Measurements from ENCODE around the gene SELENOO.

SELENOO gene

GRCh38 chr22:50173311-50173982 is 27.4 kb upstream of the SELENOO start:
- no peak for DNase-seq (ENCODE audit: low read depth in 2 of 2)

- DNase-seq (ENCODE audit: low read depth in 2 of 2): no peak
These were observed 26.8 kb upstream of the SELENOO start for GRCh38 chr22:50173983-50174355.

GRCh38 chr22:50174382-50175190 is 26.2 kb upstream of the SELENOO start:
- DNase-seq (ENCODE audit: low read depth in 2 of 2): no peak

DNA sequence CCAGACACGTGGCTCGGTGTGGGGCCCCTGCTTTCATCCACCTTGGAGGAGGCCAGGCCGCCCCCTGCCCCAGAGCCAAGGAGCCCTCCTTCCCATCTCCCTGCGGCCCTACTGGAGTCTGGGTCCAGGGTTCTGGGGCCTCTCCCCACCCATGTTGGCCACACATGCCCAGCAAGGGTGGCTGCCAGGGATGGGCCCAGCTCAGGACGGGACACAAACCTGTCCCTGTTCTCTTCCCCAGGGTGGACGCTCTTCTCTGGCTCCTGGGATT is 25.7 kb upstream of the SELENOO start:
- DNase-seq (ENCODE audit: low read depth in 2 of 2): no peak

GRCh38 chr22:50175921-50176849 is 24.6 kb upstream of the SELENOO start:
- no peak for DNase-seq (ENCODE audit: low read depth in 2 of 2)

DNA sequence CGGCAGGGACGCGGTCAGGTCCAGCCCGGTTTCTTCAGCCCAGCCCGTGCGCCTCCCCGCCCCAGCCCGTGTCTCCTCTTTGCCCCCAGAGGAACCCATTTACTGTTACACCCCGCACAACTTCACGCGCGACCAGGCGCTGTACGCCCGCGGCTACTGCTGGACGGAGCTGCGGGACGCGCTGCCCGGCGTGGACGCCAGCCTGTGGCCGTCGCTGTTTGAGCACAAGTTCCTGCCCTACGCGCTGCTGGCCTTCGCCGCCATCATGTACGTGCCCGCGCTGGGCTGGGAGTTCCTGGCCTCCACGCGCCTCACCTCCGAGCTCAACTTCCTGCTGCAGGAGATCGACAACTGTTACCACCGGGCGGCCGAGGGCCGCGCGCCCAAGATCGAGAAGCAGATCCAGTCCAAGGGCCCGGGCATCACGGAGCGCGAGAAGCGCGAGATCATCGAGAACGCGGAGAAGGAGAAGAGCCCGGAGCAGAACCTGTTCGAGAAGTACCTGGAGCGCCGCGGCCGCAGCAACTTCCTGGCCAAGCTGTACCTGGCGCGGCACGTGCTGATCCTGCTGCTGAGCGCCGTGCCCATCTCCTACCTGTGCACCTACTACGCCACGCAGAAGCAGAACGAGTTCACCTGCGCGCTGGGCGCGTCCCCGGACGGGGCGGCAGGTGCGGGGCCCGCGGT is 23.8 kb upstream of the SELENOO start:
- DNase-seq (ENCODE audit: low read depth in 2 of 2): no peak

DNA sequence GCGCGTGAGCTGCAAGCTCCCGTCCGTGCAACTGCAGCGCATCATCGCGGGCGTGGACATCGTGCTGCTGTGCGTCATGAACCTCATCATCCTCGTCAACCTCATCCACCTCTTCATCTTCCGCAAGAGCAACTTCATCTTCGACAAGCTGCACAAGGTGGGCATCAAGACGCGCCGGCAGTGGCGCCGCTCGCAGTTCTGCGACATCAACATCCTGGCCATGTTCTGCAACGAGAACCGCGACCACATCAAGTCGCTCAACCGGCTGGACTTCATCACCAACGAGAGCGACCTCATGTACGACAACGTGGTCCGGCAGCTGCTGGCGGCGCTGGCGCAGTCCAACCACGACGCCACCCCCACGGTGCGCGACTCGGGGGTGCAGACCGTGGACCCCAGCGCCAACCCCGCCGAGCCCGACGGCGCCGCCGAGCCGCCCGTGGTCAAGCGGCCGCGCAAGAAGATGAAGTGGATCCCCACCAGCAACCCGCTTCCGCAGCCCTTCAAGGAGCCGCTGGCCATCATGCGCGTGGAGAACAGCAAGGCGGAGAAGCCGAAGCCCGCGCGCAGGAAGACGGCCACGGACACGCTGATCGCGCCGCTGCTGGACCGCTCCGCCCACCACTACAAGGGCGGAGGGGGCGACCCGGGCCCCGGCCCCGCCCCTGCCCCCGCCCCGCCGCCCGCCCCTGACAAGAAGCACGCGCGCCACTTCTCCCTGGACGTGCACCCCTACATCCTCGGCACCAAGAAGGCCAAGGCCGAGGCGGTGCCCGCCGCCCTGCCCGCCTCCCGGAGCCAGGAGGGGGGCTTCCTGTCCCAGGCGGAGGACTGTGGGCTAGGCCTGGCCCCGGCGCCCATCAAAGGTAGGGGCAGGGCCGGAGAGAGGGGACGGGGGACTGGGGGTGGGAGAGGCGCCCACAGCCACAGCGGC is 23.0 kb upstream of the SELENOO start:
- no peak for DNase-seq (ENCODE audit: low read depth in 2 of 2)

DNA sequence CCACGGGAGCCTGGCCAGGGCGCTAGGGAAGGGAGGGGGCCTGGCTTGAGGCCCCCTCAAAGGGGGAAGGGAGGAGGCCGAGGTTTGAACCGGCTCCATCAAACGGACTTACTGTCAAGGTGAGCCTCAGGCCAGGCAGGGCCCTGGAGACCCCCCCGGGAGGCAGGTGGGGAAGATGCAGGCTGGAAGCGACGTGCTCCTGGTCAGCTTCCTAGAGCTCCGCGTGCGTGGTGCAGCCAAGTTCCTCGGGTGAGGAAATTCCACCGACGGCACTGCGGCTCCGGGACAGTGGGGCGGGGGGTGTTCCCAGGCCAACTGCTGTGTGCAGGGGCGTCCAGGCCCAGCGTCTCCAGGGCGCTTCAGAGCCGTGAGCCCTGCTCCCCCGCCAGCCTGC is 22.3 kb upstream of the SELENOO start:
- no peak for DNase-seq (ENCODE audit: low read depth in 2 of 2)

GRCh38 chr22:50178871-50179869 is 21.6 kb upstream of the SELENOO start:
- DNase-seq (ENCODE audit: low read depth in 2 of 2): no peak

DNA sequence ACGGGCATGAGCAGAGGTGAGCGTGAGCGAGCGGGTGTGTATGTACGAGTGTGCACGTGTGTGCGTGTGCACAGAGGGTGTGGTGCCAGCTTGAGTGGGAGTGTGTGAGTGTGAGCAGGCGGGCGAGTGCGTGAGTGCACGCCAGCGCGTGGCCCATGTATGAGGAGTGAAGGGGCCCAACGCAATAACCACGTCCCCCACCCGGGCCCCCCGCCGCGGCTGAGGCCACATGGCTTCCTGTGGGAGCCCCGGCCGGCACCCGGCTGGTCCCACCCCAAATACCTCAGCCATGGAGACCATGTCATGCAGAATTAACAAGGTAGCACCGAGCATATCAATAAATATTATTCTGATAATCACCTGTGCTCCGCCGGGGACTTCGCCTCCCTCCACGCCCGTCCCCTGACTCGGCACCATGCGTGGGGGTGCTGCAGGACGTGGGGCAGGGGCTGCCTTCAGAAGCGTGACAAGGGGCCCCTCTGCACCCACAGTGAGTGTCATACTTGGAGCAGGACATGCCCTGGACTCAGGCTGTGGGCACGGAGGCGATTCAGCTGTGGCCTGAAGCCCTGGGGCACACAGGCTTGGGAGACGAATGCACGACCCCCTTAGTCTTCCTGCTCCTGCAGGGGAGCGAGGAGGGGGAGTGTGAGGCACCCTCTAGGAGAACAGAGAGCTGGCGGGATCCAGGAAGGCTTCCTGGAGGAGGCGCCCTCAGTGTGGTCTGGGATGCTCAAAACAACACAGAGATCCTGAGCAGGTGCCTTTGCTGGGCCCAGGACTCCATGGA is 20.7 kb upstream of the SELENOO start:
- no peak for DNase-seq (ENCODE audit: low read depth in 2 of 2)

DNA sequence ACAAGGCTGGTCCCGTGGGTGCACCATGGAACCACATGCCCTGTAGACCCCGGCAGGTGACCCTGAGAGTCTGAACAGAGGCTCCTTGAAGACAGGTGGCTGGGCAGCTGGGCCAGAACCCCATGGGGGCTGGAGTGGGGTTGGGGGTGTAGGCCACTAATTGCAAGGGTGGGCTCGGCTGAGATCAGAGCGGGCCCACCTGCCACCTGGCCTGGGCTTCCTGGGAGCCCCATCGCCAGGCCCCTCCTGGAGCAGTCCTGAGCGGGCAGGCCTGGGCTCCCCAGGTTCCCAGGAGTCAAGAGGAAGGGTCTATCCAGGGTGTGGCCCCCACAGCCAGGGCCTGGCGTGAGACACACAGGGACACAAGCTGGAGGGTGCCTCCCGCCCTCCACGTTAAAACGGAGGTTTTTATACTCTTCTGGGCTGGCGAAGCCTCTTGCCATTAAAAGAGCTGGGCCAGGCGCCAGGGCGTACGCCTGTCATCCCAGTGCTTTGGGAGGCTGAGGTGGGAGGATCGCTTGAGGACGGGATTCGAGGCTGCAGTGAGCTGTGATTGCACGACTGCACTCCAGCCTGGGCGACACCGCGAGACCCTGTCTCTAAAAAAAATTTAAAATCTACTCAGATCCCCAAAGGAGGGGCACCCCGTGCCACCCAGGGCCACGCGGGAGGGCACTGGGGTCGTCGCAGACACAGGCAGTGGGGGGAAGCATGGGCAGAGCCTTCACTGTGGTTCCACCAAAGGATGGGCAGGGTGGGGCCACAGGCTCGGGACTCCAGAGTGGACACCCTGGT is 19.9 kb upstream of the SELENOO start:
- DNase-seq (ENCODE audit: low read depth in 2 of 2): no peak

DNA sequence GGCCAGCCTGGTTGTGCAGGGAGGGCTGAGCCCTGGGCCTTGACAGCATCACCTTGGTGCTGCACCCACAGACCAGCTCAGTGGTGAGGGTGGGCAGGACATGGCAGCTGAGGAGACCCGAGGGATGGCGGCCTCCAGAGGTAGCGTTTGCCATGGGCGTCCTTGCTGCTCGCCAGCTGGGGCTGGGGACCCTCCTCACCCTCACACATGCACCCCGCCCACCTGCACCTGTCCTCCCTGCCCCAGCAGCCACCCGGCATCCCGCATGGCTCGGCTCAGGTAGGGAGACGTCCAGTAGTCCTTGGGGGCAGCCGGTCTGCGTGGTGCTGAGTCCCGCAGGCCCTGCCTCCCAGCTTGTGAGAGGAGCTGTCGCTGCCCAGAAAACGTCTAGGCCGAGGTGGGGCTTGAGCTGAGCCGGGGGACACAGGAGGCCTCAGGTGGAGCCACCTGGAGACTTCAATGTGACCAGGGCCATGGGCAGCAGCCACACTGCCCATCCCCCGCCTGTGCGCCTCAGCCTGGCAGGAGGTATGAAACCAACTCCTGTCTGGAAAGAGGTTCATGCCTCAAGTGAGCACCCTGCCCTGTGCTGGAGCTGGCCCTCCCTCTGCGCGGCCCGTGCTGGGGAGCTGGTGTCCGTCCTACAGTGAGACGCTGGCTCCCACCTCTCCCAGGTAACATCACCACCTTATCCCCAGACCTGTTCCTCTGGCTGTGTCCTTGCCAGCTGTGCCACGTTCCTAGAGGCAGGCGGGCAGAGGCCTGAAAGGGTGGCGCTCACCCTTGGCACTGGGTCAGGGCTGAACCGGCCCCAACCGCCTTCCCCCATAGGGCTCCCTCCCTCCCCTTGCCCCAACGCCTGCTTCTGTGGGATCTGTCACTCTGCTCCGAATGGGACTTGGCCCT is 18.4 kb upstream of the SELENOO start:
- DNase-seq (ENCODE audit: low read depth in 2 of 2): no peak

GRCh38 chr22:50183141-50183971 is 17.5 kb upstream of the SELENOO start:
- no peak for DNase-seq (ENCODE audit: low read depth in 2 of 2)

DNA sequence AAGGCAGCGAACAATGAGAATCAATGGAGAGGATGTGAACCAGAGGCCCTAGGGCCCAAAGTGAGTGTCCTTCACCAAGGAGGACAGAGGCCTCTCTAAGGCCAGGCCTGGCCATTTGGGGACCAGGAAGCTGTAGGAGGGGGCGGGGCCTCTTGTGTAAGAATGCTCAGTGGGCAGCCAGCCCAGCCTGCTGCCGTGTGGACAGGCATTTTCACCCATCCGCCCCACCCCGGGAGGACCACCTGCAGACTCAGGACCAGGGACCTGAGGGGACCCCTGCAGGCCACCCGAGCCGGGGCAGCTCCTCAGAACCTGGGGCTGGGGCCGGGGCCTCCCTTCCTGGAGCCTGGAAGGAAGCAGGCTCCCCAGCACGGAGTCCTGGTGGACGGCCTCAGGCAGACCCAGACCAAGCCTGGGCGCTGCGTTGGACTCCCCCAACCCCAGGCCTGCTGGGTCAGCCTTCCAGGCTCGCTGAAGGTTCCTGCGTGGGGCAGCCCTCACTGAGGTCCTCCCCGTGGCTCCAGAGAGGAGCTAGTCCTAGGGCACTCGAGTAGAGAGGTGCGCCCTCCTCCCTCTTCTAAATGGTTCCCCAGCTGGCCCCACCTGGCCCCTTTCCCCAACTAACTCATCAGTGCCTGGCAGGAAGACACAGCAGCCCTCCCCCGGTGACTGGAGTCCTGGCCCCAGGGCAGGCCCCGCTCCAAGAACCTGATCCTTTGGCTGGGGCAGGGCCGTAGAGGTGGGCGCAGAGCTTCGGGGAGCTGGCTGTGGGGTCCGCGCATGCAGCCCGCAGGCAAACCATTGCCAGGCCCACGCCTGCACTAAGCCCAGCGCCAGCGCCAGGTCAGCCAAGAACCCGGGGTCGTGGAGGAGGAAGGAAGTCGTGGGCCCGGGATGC is 16.6 kb upstream of the SELENOO start:
- no peak for DNase-seq (ENCODE audit: low read depth in 2 of 2)

- no peak for DNase-seq (ENCODE audit: low read depth in 2 of 2)
These were observed 15.9 kb upstream of the SELENOO start for GRCh38 chr22:50184902-50185374.

Data from stimulated activated CD8-positive, alpha-beta memory T cell treated with anti-CD3 and anti-CD28 coated beads, Interleukin-7, amount 100 ng/mL, for 1 hour (primary cell).